K562 (cell line): ENCODE results near the gene CACNG7.

Source experiments
- CHD2 ChIP-seq: IDR thresholded peaks from 2 replicates; pipeline ENCODE4 v1.6.1; 2011; ENCODE audit warnings: low read depth, low read length
- EP300 ChIP-seq: IDR thresholded peaks from 2 replicates; pipeline ENCODE4 v1.6.1; 2012; ENCODE audit warnings: low read length, improper control_type of control experiment
- FOSL1 ChIP-seq: fragments of 200-800 bp; sonication (Bioruptor generic); conservative IDR thresholded peaks from 2 replicates; pipeline ENCODE4 v1.6.1; 2016; ENCODE audit warnings: missing genetic modification characterization, missing compliant biosample characterization
- KDM1A ChIP-seq, 2 experiments: fragments of 450-650 bp; IDR thresholded peaks; 2 replicates each; pipeline ENCODE4 v1.6.1; 2016; ENCODE audit warnings: mild to moderate bottlenecking in 2 of 2
- RNF2 ChIP-seq: sonication (generic); IDR thresholded peaks from 2 replicates; pipeline ENCODE4 v1.6.1; 2016
- YY1 ChIP-seq, 3 experiments: IDR thresholded peaks; 2 replicates each; pipeline ENCODE4 v1.6.1; 2011; ENCODE audit warnings: low read length in 2 of 3, mild to moderate bottlenecking in 2 of 3, moderate library complexity in 2 of 3, borderline replicate concordance in 1 of 3, control low read depth in 1 of 3, low read depth in 1 of 3; ENCODE audit not compliant: insufficient read depth in 3 of 3, insufficient replicate concordance in 2 of 3, control insufficient read depth in 1 of 3, insufficient read length in 1 of 3; ENCODE audit errors: extremely low read depth in 1 of 3
- ZNF274 ChIP-seq: IDR thresholded peaks from 2 replicates; pipeline ENCODE4 v1.6.1; 2011; ENCODE audit warnings: low read depth, mild to moderate bottlenecking, low read length, moderate library complexity, borderline replicate concordance
- ZNF316 ChIP-seq: fragments of 450-650 bp; IDR thresholded peaks from 2 replicates; pipeline ENCODE4 v1.6.1; 2016
- ZNF324 ChIP-seq: fragments of 250-450 bp; sonication (Bioruptor Pico); IDR thresholded peaks from 2 replicates; pipeline ENCODE4 v1.4.0; 2020; ENCODE audit warnings: mild to moderate bottlenecking
- TF ChIP-seq, protein P1 (sequence below): sonication (generic); formaldehyde crosslinking; IDR thresholded peaks from 2 replicates; pipeline ENCODE4 v1.8.0; 2022; ENCODE audit warnings: missing genetic modification reagents, mild to moderate bottlenecking, moderate library complexity, borderline replicate concordance

DNA sequence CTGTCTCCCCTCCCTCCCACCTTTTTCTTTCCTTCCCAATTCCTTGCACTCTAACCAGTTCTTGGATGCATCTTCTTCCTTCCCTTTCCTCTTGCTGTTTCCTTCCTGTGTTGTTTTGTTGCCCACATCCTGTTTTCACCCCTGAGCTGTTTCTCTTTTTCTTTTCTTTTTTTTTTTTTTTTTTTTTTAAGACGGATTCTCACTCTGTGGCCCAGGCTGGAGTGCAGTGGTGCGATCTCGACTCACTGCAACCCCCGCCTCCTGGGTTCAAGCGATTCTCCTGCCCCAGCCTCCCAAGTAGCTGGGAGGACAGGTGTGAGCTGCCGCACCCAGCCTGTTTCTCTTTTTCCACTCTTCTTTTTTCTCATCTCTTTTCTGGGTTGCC lies 34.5 kb upstream of the CACNG7 start:
- TF ChIP-seq KDM1A (IDR thresholded peaks at IDR 0.05) (no peak), FOSL1 (tag) (no peak), ZNF316 (no peak), EP300 (no peak), ZNF324 (no peak), ZNF274 (no peak), YY1 (IDR thresholded peaks at IDR 0.05; ENCODE audit: borderline replicate concordance in 1 of 3, control insufficient read depth in 1 of 3, extremely low read depth in 1 of 3, insufficient read depth in 3 of 3, insufficient read length in 1 of 3, insufficient replicate concordance in 2 of 3, low read depth in 1 of 3, low read length in 2 of 3) (no peak), CHD2 (no peak), RNF2 (no peak)
- TF ChIP-seq, protein P1, sequence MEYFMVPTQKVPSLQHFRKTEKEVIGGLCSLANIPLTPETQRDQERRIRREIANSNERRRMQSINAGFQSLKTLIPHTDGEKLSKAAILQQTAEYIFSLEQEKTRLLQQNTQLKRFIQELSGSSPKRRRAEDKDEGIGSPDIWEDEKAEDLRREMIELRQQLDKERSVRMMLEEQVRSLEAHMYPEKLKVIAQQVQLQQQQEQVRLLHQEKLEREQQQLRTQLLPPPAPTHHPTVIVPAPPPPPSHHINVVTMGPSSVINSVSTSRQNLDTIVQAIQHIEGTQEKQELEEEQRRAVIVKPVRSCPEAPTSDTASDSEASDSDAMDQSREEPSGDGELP, result no peak
